Measurements from ENCODE around the gene SAMD7.
A peak's percentile ranks its signal among the peaks of the same experiment; 100 is the strongest.

SAMD7 gene
- total RNA-seq = 0 reads per million in 2 donors

- DNase-seq = no peak
These were observed at the start of gene SAMD7 for GRCh38 chr3:169911272-169911671. Gene SAMD7, plus strand, starts transcription at chr3:169911572. Its CDS starts 7,927 bp downstream, at chr3:169919499.

DNA sequence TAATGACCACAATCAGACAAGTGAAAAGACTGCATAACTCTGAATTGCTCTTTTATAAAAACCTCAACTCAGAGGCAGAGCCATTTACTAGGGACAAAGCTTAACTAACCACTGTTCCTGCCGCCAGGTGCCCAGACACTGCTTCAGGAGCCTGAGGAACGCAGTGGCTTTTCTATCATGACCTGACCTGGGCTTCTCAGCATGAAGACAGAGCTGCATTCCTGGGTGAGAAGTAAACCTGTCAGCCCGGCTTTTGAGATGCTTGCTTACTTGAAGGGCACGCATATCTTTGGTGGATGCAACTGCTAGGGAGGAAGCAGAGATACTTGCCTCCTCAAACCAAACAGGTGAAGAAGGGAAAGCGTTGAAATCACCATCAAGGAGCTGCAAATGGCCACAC lies 49.5 kb upstream of the SAMD7 start:
- DNase-seq = no peak

DNA sequence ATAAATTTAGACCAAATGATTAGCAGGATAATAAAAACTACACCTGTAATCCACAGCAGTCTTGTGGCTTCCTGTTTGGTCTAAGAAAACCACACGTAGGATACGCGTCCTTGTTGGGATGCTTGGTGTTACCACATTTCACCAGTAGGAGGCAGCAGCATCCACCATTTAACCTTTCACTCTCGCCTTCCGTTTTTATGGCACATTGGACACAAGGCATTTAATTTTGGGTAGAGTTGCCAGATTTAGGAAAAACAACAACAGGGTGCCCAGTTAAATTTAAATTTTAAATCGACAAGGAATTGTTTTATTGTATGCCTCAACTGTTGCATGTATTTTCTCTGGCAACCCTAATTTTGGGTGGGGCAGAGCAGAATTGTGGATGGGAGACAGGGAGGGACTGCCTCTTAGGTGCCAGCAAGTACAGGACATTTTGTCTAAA lies 47.9 kb upstream of the SAMD7 start:
- DNase-seq = peak; percentile 56

DNA sequence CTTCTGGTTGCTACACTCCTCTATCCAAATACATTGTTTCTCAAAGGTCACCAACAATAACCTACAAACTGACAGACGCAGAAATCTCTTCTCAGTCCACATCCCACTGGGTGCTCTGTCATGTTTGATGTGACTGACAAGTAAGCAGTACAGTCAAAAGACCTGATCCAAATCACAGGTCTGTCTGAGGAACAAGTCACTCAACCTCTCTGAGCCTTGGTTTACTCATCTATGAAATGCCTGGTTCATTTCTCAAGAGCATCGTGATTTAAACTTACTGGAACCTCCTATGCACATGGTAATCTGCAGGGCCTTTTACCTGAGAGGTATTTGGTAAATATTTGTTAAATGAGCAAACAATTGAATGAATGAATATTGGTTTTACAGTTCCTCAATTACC lies 47.1 kb upstream of the SAMD7 start:
- DNase-seq = no peak

DNA sequence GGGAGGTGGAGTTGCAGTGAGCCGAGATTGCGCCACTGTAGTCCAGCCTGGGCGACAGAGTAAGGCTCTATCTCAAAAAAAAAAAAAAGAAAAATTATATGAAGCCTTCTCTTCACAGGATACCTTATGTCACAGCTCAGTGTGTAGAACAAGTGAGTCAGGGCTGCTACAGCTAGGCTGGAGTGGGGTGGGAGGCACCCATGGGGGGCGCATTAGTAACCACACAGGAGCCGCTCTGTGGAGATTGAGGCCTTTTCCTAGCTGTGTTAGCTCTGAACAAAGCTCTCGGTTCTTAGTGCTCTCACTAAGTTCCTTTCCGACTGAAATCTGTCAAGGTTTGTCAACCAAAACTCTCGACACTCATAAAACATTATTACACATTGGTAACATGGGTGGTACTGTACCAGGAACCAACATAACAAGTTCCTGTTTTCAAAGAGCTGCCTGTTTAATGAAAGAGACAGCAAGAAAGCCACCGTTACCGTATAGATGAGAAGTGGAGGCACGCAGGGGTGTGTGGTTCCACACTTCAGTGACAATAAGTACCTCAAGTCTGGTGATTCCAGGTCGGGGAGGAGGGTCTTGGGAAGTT lies 46.1 kb upstream of the SAMD7 start:
- DNase-seq = no peak

DNA sequence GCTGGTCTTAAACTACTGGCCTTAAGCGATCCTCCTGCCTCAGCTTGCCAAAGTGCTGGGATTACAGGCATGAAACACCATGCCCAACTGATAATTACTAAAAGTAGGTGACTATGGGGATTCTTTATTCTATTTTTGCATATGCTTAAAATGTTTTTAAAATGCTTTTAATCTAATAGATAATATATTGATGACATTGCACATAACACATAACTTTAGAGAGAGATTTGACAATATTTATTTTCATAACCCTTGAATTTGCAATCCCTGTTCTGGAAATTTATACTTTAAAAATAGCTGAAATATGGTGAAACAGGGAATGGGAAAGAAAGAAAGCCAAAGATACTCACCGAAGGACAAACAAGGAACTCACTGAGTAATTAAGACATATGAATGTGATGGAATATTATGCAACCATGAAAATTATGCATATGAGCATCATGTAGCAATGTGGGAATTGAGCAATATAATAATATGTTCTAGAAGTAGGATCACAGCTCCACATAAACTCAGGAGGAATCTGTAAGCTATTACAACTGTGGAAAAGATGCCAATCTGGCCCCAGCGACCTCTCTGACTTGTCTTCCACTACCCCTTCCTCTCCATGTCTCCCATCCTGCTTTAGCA lies 43.7 kb upstream of the SAMD7 start:
- DNase-seq = no peak

DNA sequence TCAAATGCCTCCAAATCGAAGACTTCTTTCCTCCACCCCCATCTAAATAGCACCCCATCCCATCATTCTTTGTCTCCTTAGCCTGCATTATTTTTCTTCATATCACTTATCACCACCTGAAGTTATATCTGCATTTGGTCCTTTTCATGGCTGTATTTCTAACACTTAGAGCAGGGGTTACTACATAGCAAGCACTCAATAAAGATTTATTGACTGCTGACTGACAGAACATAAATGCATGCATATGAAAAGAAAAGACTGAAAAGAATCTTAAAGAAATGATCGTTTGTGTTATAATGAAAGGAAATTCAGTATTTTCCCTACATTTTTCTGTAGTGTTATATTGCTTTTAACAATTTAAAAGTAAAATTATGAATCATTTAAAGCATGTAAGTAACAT lies 43.0 kb upstream of the SAMD7 start:
- no peak for DNase-seq

DNA sequence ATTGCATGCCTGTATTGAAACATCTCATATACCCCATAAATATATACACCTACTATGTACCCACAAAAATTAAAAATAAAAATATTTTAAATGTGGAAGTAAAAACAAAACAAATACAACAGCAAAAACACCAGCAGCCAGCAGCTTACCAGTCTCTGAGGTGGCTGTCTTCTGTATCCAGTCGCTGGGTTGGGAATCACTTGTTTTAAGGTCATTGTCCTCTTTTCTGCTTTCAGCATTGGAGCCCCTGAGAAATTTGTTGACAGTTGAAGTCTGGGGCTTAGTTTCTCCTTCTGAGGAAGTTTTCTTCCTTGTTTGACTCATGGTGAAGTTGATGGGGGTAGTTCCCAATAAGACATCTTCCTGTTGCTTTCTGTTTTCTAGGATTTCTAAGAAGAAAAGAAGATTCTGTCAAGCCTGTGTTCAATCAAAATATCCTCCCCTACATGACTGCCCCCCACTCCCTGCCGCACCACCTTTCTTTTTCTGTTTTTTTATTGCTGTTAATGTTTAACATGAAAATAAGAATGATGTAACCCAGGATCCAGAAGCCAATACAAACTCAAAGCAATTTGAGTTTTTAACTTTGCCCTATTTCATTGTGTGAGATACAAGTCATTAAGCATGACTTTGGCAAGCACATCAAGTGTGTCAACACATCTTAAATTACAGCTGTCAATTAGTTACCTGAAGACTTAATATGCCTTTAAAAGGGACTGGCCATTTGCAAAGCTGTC lies 41.7 kb upstream of the SAMD7 start, which contains the start of gene LRRC31:
Gene LRRC31, minus strand, starts transcription at position 452 of the 737 bp plus-strand sequence. Its CDS starts 128 bp downstream, at position 324.
- DNase-seq = no peak

- DNase-seq = no peak
These were observed 40.1 kb upstream of the SAMD7 start for GRCh38 chr3:169871129-169871886.

- no peak for DNase-seq
These were observed 32.3 kb upstream of the SAMD7 start for GRCh38 chr3:169879013-169879557.

- no peak for DNase-seq
These were observed 31.4 kb upstream of the SAMD7 start for GRCh38 chr3:169879845-169880575.

GRCh38 chr3:169880576-169881250 lies 30.7 kb upstream of the SAMD7 start:
- DNase-seq = no peak

DNA sequence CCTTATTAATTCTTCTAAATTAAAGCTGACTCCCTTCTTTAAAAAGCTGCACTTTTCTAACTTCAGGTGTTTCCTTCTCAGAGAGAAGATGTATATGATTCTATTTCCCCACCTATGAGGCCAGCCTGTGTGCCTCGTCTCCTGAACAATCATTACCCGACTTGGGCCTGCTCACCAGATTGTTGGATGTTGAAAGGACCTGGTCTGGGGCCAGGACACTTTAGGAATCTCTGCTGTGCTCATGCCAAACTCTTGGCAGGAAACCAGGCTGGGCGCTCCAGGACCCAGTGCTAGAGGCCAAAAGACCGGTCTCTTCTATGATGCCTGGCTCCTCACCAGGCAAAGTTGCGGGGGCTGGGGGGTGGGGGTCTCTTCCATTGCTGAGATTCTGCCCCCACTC lies 24.7 kb upstream of the SAMD7 start:
- DNase-seq = no peak

GRCh38 chr3:169891886-169892285 lies 19.5 kb upstream of the SAMD7 start:
- DNase-seq = no peak

GRCh38 chr3:169894110-169894509 lies 17.3 kb upstream of the SAMD7 start:
- DNase-seq = no peak

- no peak for DNase-seq
These were observed 16.3 kb upstream of the SAMD7 start for GRCh38 chr3:169895072-169895471.

DNA sequence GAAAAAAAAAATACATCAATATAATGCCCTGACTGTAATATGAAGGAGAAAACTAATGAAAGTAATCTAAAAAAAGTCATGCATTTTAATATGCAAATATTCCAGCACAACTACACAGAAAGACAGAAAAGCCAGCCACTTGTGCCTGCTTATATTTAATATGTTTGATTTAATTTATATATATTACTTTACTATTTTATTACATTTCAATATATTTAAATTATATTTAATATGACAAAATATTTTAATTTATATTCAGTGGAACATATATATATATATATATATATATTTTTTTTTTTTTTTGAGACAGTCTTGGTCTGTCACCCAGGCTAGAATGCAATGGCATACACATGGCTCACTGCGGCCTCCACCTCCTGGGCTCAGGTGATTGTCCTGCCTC lies 14.1 kb upstream of the SAMD7 start:
- no peak for DNase-seq

DNA sequence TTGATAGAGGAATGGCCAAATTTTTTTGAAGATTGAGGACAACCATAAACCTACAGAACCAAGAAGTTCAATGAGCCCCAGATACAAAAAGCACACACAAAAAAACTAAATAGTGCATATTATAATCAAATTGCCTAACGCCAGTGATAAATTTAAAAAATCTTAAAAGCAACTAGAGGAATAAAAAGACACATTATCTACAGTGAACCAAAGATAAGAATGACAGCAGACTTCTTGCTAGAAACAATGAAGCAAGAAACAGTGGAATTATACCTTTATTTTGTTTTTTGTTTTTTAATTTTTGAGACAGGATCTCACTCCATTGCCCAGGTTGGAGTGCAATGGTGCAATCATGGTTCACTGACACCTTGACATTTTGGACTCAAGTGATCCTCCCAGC lies 9.9 kb upstream of the SAMD7 start:
- DNase-seq = no peak

DNA sequence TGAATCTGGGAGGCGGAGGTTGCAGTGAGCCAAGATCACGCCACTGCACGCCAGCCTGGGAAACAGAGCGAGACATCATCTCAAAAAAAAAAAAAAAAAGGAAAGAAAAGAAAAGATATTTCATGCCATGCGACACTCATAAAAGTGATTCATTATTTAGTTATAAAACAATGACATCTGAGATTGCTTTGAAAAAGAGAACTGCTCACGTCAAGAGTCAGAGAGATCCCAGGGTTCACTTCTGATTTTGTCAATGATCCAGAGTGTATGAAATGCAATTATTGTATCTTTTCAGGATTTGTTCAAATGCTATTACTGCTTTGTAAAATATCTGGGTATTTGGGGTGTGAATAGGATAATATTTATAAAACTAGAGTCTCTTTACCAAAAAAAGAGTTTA lies 6.0 kb upstream of the SAMD7 start:
- no peak for DNase-seq

GRCh38 chr3:169907476-169907875 lies 3.9 kb upstream of the SAMD7 start:
- DNase-seq = no peak

- DNase-seq = no peak
These were observed 3.4 kb upstream of the SAMD7 start for GRCh38 chr3:169907944-169908343.

- DNase-seq = no peak
These were observed 2.0 kb downstream of the SAMD7 start for GRCh38 chr3:169913323-169913722.
